IPS-20b (cell line): ENCODE measurements around the gene MDK.
"Not testable (repeated sequence)": the region's sequence is repeated elsewhere in the genome, so short reads cannot be mapped to it uniquely, and the experiment has no call there.

Source experiments
- H3K27ac ChIP-seq: one replicate; pipeline ENCODE4 v1.5.1; 2013; ENCODE audit warnings: low read length
- H3K27me3 ChIP-seq: 2 replicates; pipeline ENCODE4 v1.6.1; 2013; ENCODE audit warnings: mild to moderate bottlenecking, low read length, inconsistent platforms; ENCODE audit not compliant: insufficient read depth
- H3K36me3 ChIP-seq: 2 replicates; pipeline ENCODE4 v1.6.1; 2013; ENCODE audit warnings: low read depth, mild to moderate bottlenecking, inconsistent platforms, low read length, moderate library complexity; ENCODE audit not compliant: insufficient read depth
- H3K4me1 ChIP-seq: 2 replicates; pipeline ENCODE4 v1.6.1; 2013; ENCODE audit warnings: mild to moderate bottlenecking, control low read depth, inconsistent platforms, low read length, moderate library complexity; ENCODE audit not compliant: insufficient read depth
- H3K4me3 ChIP-seq: 2 replicates; pipeline ENCODE4 v1.5.1; 2013; ENCODE audit warnings: mild to moderate bottlenecking, low read length, inconsistent platforms
- H3K9ac ChIP-seq: 2 replicates; pipeline ENCODE4 v1.6.1; 2013; ENCODE audit warnings: low read depth, mild to moderate bottlenecking, inconsistent platforms, low read length, moderate library complexity
- H3K9me3 ChIP-seq: 2 replicates; pipeline ENCODE4 v1.6.1; 2013; ENCODE audit warnings: mild to moderate bottlenecking, low read depth, low read length, inconsistent platforms; ENCODE audit not compliant: insufficient read depth

The MDK gene

DNA sequence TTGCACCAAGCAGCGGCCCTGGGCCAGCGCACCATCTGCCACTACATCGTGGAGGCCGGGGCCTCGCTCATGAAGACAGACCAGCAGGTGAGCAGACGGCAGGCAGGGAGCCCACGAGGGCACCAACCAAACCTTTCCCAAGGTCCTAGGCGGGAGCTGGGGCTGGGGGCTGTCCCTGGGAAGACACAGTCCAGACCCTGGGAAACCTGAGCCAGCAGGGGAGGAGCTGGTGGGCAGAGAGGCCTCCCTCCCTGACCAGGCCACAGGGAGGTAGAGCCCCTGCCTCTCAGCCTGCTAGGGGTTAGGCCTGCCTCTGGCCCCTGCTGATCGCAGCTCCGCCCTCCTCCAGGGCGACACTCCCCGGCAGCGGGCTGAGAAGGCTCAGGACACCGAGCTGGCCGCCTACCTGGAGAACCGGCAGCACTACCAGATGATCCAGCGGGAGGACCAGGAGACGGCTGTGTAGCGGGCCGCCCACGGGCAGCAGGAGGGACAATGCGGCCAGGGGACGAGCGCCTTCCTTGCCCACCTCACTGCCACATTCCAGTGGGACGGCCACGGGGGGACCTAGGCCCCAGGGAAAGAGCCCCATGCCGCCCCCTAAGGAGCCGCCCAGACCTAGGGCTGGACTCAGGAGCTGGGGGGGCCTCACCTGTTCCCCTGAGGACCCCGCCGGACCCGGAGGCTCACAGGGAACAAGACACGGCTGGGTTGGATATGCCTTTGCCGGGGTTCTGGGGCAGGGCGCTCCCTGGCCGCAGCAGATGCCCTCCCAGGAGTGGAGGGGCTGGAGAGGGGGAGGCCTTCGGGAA is 1.8 kb upstream of the MDK start:
- not testable (repeated sequence) for H3K27me3 ChIP-seq, H3K4me1 ChIP-seq, H3K27ac ChIP-seq, H3K9me3 ChIP-seq
- Histone ChIP-seq H3K36me3 (peaks cover 40% of the 10 kb centered on the region), H3K4me3 (peak overlapping the region; percentile 75; the same call in 1 of the 2 replicates), H3K9ac (peak overlapping the region; percentile 41; the same call in 1 of the 2 replicates)

DNA sequence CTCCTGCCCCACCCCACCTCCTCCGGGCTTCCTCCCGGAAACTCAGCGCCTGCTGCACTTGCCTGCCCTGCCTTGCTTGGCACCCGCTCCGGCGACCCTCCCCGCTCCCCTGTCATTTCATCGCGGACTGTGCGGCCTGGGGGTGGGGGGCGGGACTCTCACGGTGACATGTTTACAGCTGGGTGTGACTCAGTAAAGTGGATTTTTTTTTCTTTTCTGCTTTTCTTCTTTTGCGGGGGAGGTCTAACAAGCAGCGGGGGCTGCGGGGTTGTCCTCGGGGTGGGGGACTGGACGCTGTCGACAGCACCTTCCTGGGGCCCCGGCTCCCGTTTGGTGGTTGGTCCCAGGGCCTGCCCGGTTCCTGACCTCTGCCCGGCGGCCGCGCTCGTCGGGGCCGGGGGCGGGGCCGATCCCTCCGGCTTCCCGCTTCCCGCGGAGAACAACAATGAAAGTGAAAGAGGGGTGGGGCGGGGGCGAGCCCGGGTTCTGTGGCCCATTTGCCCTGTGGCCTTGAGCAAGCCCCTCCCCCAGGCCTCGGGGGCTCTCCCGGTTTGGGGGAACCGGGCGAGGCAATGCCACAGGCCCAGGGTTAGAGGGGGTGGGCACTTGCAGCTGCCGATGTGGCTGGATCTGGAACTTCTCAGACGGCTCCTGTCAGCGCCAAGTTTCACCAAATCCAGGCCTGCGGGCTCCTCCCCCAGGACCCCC is 975 bp upstream of the MDK start:
- Histone ChIP-seq H3K27me3 (no peaks in the 10 kb centered on the region; the same call in 1 of the 2 replicates), H3K9ac (peak overlapping the region; percentile 83), H3K4me3 (peak overlapping the region; percentile 75), H3K36me3 (peaks cover 32% of the 10 kb centered on the region), H3K4me1 (peaks cover 3% of the 10 kb centered on the region; the same call in 1 of the 2 replicates), H3K9me3 (no peaks in the 10 kb centered on the region), H3K27ac (peak overlapping the region; percentile 28)

DNA sequence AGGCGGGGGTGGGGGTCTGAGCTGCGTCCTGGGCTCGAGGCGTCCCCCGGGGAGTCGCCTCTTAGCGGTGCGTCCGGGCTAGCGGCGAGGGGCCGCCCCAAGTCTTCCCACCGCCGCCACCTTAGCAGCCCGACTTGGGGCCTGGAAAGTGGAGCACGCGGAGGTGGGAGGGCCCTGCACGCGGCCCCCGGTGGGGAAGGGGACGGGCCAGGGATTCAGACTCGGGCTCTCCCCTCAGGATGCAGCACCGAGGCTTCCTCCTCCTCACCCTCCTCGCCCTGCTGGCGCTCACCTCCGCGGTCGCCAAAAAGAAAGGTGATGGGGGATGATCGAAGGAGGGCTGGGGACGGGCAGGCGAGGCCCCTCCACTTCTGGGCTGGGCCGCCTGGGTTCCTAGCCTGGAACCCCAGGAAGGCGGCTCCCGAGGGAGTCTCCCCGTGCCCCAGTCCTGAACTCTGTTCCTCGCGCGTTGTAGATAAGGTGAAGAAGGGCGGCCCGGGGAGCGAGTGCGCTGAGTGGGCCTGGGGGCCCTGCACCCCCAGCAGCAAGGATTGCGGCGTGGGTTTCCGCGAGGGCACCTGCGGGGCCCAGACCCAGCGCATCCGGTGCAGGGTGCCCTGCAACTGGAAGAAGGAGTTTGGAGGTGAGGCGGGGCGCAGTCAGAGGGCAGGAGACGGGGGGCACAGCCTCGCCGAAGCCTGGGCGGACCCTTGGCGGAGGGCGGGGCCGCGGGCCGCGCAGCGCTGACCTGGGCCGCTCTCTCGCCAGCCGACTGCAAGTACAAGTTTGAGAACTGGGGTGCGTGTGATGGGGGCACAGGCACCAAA is 563 bp downstream of the MDK start:
- Histone ChIP-seq H3K9ac (peak overlapping the region; percentile 96), H3K36me3 (peaks cover 19% of the 10 kb centered on the region), H3K4me1 (peaks cover 3% of the 10 kb centered on the region; the same call in 1 of the 2 replicates), H3K27me3 (peaks cover 13% of the 10 kb centered on the region), H3K4me3 (peak overlapping the region; percentile 87), H3K9me3 (no peaks in the 10 kb centered on the region), H3K27ac (peak overlapping the region; percentile 77)

DNA sequence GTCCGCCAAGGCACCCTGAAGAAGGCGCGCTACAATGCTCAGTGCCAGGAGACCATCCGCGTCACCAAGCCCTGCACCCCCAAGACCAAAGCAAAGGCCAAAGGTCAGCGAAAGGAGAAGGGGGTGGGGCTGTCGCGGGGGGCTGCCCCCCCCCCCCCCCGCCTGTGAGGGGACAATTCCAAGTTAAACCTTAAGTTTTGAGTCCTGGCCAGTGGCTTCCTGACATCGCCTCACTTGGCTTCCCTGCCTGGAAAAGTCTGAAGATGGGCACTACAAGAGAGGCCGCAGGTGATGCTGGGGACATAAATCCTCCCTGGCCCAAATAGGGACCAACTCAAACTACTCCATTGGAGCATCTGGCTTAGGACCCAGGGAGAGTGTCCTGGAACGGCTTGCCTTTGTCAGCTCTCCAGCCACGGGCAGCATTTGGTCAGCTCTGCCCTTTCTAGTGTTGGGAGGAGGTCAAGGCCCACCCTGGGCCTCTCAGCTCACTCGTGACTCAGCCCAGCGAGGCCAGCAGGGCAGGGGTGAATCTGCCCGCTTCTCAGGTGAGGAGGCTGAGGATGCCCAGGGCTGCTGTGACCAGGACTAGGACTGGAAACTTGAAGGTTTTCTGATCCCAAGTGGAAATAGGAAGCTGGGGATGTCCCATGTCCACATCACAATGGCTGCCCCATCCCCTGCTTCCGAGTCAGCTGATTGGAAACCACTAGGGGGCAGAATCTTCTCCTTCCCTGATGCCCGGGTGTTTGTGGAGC is 1.4 kb downstream of the MDK start:
- peak overlapping the region; percentile 96; the same call in 1 of the 2 replicates for H3K9ac ChIP-seq
- no peaks in the 10 kb centered on the region for H3K9me3 ChIP-seq
- peaks cover 21% of the 10 kb centered on the region for H3K27me3 ChIP-seq
- no peak overlapping the region for H3K27ac ChIP-seq
- peak overlapping the region; percentile 87 for H3K4me3 ChIP-seq
- peaks cover 3% of the 10 kb centered on the region; the same call in 1 of the 2 replicates for H3K4me1 ChIP-seq
- peaks cover 13% of the 10 kb centered on the region for H3K36me3 ChIP-seq

GRCh38 chr11:46383404-46383758 is 1.9 kb downstream of the MDK start:
- Histone ChIP-seq H3K4me3 (no peak overlapping the region; the same call in 1 of the 2 replicates), H3K4me1 (peaks cover 3% of the 10 kb centered on the region; the same call in 1 of the 2 replicates), H3K27me3 (peaks cover 26% of the 10 kb centered on the region), H3K9me3 (no peaks in the 10 kb centered on the region), H3K27ac (no peak overlapping the region), H3K36me3 (peaks cover 9% of the 10 kb centered on the region), H3K9ac (no peak overlapping the region)

- H3K4me3 ChIP-seq, result no peak overlapping the region
- H3K4me1 ChIP-seq, result peaks cover 11% of the 10 kb centered on the region; the same call in 1 of the 2 replicates
- no peak overlapping the region for H3K27ac ChIP-seq
- H3K36me3 ChIP-seq, result peaks cover 9% of the 10 kb centered on the region
- H3K9ac ChIP-seq, result no peak overlapping the region
- H3K27me3 ChIP-seq, result peaks cover 34% of the 10 kb centered on the region
- H3K9me3 ChIP-seq, result no peaks in the 10 kb centered on the region
Observed at GRCh38 chr11:46383974-46384701, 2.7 kb downstream of the MDK start.

DNA sequence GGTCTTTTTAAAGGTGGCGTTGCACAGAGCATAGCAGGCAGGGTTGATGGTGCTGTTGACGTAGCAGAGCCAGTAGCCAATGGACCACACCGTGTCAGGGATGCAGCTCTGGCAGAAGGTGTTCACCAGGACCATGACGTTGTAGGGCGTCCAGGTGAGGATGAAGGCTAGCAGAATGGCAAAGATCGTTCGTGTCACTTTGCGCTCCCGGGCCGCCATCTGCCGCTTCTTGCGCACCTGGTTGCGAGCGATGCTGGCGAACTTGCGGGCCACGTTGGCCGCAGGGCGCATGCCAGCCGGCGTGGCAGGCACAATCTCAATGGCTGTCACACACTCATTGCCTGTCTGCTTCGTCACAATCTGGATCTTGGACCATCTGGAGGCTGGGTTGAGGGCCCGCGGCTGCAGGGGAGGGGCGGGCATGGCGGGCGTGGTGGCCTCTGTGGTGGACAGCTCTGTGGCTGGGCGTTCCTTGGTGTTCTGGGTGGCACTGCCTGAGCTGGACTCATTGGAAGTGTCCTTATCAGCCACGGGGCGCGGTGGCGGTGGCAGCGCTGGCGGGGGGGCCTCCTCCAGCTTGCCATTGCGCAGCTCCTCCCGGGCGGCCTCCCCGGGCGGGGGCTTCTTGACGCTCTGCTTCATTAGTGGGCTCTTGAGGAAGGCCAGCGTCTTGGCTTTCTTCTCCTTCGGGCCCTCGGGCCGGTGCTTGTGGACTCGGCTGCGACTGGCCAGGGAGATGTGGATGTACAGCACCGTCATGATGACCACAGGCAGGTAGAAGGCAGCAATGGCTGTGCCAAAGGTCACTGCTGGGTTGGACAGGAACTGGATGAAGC is 3.9 kb downstream of the MDK start:
- H3K36me3 ChIP-seq, result peaks cover 9% of the 10 kb centered on the region
- no peak overlapping the region for H3K27ac ChIP-seq
- no peak overlapping the region for H3K9ac ChIP-seq
- no peak overlapping the region for H3K4me3 ChIP-seq
- H3K4me1 ChIP-seq, result peaks cover 12% of the 10 kb centered on the region; the same call in 1 of the 2 replicates
- H3K27me3 ChIP-seq, result peaks cover 46% of the 10 kb centered on the region
- no peaks in the 10 kb centered on the region; the same call in 1 of the 2 replicates for H3K9me3 ChIP-seq

DNA sequence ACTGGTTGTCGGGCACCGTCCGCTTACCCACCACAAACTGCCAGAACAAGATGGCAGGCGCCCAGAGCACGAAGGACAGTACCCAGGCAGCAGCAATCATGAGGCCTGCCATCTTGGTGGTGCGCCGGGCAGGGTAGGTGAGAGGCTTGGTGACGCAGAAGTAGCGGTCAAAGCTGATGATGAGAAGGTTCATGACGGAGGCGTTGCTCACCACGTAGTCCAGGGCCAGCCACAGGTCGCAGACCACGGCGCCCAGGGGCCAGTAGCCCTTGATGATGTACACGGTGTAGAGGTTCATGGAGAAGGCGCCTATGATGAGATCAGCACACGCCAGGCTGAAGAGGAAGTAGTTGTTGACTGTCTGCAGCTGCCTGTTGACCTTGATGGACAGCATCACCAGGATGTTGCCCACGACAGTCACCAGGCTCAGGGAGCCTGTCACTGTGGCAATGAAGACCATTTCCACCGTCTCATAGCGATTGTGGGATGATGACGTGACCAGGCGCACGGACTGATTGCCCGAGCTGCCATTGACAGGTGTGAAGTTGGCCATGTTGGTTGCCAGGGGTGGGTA is 4.6 kb downstream of the MDK start:
- Histone ChIP-seq H3K4me1 (peaks cover 12% of the 10 kb centered on the region; the same call in 1 of the 2 replicates), H3K4me3 (no peak overlapping the region), H3K27ac (no peak overlapping the region), H3K9ac (no peak overlapping the region), H3K36me3 (peaks cover 9% of the 10 kb centered on the region), H3K9me3 (no peaks in the 10 kb centered on the region; the same call in 1 of the 2 replicates), H3K27me3 (peaks cover 54% of the 10 kb centered on the region)

GRCh38 chr11:46386674-46387073 is 5.2 kb downstream of the MDK start:
- no peak overlapping the region for H3K9ac ChIP-seq
- peaks cover 12% of the 10 kb centered on the region; the same call in 1 of the 2 replicates for H3K4me1 ChIP-seq
- H3K4me3 ChIP-seq, result no peak overlapping the region
- peaks cover 9% of the 10 kb centered on the region for H3K36me3 ChIP-seq
- no peaks in the 10 kb centered on the region; the same call in 1 of the 2 replicates for H3K9me3 ChIP-seq
- H3K27ac ChIP-seq, result no peak overlapping the region
- H3K27me3 ChIP-seq, result peaks cover 59% of the 10 kb centered on the region
